Central memory CD8-positive, alpha-beta T cell (primary cell): ENCODE measurements around the gene AFDN.

Experiments
- ATAC-seq: fragments of 150-1000 bp; cut with Tn5 transposase; replicated peaks from 2 replicates; pipeline ENCODE4 v1.10.0; 2022; ENCODE audit warnings: mild to moderate bottlenecking, moderate FRiP score, moderate number of reproducible peaks; ENCODE audit not compliant: poor library complexity, severe bottlenecking; ENCODE audit errors: extremely low read depth
- DNase-seq, 2 donors: peaks; one replicate each; pipeline ENCODE4 v3.0.0; 2021; ENCODE audit warnings: low spot score in 2 of 2
- H3K27ac Mint-ChIP-seq: one replicate; pipeline ENCODE4 v1.8.0; 2022; ENCODE audit warnings: low read depth, mild to moderate bottlenecking, moderate library complexity, mixed read lengths
- H3K27me3 Mint-ChIP-seq: one replicate; pipeline ENCODE4 v1.8.0; 2022; ENCODE audit warnings: mixed read lengths
- H3K36me3 Mint-ChIP-seq: one replicate; pipeline ENCODE4 v1.8.0; 2022; ENCODE audit warnings: mild to moderate bottlenecking, moderate library complexity, mixed read lengths; ENCODE audit not compliant: insufficient read depth
- H3K4me1 Mint-ChIP-seq: one replicate; pipeline ENCODE4 v1.8.0; 2022; ENCODE audit warnings: mixed read lengths
- H3K4me3 Mint-ChIP-seq: one replicate; pipeline ENCODE4 v1.8.0; 2022; ENCODE audit warnings: mild to moderate bottlenecking, moderate library complexity, mixed read lengths
- H3K9me3 Mint-ChIP-seq: one replicate; pipeline ENCODE4 v1.8.0; 2022; ENCODE audit warnings: mixed read lengths

The AFDN gene

DNA sequence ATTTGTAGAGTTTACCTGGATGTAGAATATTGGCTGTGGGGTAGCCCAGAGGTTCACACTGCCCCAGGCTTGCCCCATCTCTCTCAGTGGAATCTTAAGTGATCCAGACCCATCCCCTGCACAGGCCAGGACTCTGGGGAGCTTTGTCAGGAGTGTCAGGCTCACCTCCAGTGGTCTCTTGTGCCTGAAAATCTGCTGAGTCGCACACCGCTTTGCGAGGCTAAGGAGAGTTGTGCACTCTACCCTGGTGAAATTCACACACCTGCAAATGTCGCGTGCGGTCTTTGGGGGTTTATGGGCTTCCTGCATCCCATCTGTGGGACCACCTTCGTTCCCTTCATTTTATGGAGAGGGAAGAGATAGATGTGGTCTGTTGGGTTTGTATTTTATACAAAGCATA lies 107.1 kb downstream of the AFDN start:
- no peak overlapping the region for H3K27ac Mint-ChIP-seq
- no peak for ATAC-seq

DNA sequence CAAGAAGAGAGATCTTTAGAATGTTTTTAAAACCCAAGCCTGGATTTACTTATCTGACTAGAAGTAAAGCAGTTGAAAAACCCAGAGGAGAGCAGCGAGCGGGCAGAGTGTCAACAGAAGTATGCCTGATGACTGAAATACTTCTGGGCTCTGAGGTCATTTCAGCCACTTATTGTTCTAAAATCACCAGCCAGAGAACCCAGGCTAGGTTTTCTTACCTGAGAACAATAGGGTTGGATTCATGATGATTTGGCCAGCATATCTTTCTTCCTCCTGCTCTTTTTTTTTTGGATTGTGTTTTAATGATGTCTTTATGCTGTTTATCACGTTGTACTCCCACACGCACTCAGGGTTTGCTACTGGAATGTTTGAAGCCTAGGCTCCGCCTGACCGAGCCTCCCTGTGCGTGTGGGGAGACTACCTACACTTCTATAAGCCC lies 107.7 kb downstream of the AFDN start:
- no peaks in the 10 kb centered on the region for H3K27me3 Mint-ChIP-seq

More for the DNA sequence above, 107.1 kb downstream of the AFDN start:
- Mint-ChIP-seq H3K4me1 (no peaks in the 10 kb centered on the region), H3K9me3 (no peaks in the 10 kb centered on the region), H3K27me3 (no peaks in the 10 kb centered on the region), H3K36me3 (peaks cover 3% of the 10 kb centered on the region), H3K4me3 (no peak overlapping the region)
- DNase-seq, result no peak

DNA sequence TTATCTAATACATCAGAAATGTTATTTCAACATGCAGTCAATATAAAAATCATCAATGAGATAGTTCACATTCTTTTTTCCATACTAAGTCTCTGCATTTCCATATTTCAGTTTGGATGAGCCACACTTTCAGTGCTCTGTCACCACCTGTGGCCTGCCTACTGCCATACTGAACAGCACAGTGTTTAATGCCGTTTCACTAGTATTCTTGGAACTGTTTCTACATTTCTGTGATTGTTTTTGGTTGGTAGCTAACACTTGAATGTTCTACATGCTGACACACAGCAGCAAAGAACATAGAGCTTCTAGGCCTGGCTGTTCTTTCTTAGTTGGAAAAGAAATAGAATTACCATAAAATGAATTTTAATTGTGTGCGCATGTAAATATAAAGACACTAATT lies 109.3 kb downstream of the AFDN start:
- peaks cover 2% of the 10 kb centered on the region for H3K36me3 Mint-ChIP-seq
- no peaks in the 10 kb centered on the region for H3K4me1 Mint-ChIP-seq
- no peak overlapping the region for H3K4me3 Mint-ChIP-seq
- no peaks in the 10 kb centered on the region for H3K27me3 Mint-ChIP-seq
- ATAC-seq (no peak), DNase-seq (no peak)
- H3K9me3 Mint-ChIP-seq, result no peaks in the 10 kb centered on the region
- no peak overlapping the region for H3K27ac Mint-ChIP-seq

More for the DNA sequence above, 107.7 kb downstream of the AFDN start:
- no peak for DNase-seq
- Mint-ChIP-seq H3K27ac (no peak overlapping the region), H3K4me3 (no peak overlapping the region), H3K36me3 (peaks cover 2% of the 10 kb centered on the region), H3K9me3 (no peaks in the 10 kb centered on the region), H3K4me1 (no peaks in the 10 kb centered on the region)
- ATAC-seq, result no peak

DNA sequence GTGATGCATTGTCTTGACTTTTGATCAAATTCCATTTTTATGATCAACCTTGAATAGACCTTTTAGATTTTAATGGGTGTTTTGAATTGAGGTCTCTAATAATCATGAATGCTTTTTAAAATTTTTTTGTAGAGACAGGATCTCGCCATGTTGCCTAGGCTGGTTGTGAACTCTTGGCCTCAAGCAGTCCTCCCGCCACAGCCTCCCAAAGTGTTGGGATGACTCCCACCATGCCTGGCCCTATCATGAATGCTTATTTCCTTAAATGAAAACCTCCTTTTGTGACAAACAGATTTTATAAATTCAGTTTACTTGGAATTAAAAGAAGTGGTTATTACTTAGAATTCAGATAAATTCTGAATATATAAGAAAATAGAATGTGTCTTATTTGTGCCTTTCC lies 110.6 kb downstream of the AFDN start:
- H3K4me1 Mint-ChIP-seq, result no peaks in the 10 kb centered on the region
- no peak overlapping the region for H3K27ac Mint-ChIP-seq
- no peak for DNase-seq
- no peaks in the 10 kb centered on the region for H3K27me3 Mint-ChIP-seq
- no peaks in the 10 kb centered on the region for H3K9me3 Mint-ChIP-seq
- no peak overlapping the region for H3K4me3 Mint-ChIP-seq
- no peaks in the 10 kb centered on the region for H3K36me3 Mint-ChIP-seq
- no peak for ATAC-seq

DNA sequence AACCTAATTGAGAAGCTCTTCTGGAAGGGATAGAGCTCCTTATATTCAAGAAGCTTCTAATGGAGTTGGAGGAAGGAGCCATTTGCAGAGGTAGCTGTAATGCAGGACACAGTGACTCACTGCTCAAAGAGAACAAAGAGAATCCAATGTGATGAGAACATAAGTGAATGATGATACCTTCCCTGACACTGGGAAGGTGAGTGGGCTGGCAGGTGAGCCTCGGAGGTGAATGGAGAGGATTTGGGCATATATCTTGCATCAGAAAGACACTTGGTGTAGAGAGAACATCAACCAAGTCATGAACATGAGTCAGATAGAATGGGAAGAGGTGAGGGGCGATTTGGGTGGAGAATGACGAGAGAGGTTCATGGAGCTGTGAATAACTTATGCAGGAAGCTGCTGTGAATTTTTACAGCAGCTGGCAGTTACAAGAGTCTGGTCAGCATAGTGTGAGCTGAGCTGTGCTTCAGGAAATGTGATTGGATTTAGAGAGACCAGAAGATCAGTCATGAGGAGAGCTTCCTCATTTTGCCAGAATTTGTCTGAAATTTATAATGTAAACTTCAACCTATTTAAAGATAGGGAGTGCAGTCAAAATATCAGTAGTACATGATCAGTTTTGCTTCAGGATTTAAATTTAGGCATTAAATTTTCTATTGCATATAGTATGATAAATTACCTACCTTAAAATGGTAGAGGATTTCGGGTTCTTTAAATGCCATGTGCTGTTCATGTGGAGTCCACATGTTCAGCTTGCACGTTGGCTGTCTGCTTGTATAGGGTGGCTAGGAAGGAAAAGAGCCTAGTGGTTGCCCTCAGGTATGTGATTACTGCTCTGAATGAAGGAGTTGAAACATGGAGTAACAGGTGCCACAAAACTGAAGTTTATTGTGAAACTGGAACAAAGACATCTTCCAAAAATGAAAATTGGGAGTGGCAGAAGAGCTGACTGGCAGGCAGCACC lies 111.5 kb downstream of the AFDN start:
- no peak for ATAC-seq
- no peak for DNase-seq
- Mint-ChIP-seq H3K27me3 (no peaks in the 10 kb centered on the region), H3K36me3 (no peaks in the 10 kb centered on the region), H3K4me1 (no peaks in the 10 kb centered on the region), H3K9me3 (no peaks in the 10 kb centered on the region), H3K4me3 (no peak overlapping the region), H3K27ac (no peak overlapping the region)

DNA sequence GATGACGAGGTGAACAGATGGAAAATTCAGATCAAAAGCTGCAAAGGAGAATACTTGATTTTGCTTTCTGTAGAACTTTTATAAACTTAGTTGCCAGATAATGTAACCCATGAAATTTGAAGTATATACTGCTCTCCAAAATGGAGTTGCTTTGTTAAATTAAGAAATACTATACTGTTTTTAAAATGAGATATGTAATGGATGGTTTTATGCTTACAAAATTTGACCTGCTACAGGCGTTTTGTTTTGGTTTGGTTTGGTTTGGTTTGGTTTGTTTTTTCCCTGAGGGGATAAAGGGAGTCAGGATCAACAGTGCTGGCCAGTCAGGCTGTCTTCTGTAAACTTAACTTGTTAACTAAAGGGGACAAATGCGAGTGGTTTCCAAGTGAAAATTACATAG lies 115.1 kb downstream of the AFDN start:
- ATAC-seq (no peak), DNase-seq (no peak)
- Mint-ChIP-seq H3K27ac (no peak overlapping the region), H3K4me3 (no peak overlapping the region), H3K36me3 (peaks cover 1% of the 10 kb centered on the region), H3K9me3 (no peaks in the 10 kb centered on the region), H3K27me3 (no peaks in the 10 kb centered on the region), H3K4me1 (no peaks in the 10 kb centered on the region)

DNA sequence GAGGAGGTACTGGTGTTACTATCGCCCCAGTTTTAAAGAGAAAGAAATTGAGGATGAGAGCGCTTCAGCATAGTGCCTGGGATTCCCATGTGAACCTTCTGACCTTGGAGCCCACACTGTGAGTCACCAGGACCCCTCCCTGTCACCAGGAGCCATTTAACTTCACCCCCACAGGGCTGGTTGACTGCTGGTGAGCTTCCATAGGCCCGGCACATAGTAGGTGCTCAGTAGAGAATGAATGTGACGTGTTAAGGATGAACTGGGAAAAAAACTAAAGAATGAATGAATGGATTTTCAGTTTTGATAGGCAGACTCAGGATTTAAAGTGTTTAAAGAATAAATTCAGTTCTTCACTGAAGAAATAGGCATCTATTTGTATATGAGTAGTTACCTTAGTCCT lies 117.4 kb downstream of the AFDN start:
- peaks cover 6% of the 10 kb centered on the region for H3K36me3 Mint-ChIP-seq

DNA sequence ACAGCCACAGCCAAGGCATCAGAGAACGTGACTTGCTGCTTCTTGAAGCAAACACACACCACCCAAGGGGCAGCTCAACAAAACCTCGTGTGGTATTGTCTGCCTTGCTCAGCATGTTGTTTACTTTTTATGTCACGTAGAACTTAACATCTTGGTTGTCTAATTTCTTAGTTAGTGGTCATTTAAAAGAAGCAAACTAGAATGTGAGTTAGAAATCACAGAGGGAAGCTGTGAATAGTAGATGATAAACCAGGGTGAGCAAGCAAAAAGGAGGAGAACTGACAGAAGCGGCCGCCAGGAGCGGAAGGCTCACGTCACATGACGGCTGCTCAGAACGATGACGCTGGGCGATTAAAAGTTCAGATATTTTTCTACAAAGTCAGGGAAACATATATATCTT lies 119.3 kb downstream of the AFDN start:
- H3K4me1 Mint-ChIP-seq, result no peaks in the 10 kb centered on the region
- no peaks in the 10 kb centered on the region for H3K9me3 Mint-ChIP-seq
- H3K4me3 Mint-ChIP-seq, result no peak overlapping the region
- no peaks in the 10 kb centered on the region for H3K27me3 Mint-ChIP-seq
- ATAC-seq (no peak), DNase-seq (no peak)
- H3K36me3 Mint-ChIP-seq, result peaks cover 9% of the 10 kb centered on the region
- H3K27ac Mint-ChIP-seq, result no peak overlapping the region

More for the DNA sequence above, 117.4 kb downstream of the AFDN start:
- no peak overlapping the region for H3K4me3 Mint-ChIP-seq
- no peaks in the 10 kb centered on the region for H3K9me3 Mint-ChIP-seq
- no peak for DNase-seq
- ATAC-seq, result no peak
- no peak overlapping the region for H3K27ac Mint-ChIP-seq
- H3K4me1 Mint-ChIP-seq, result no peaks in the 10 kb centered on the region
- H3K27me3 Mint-ChIP-seq, result no peaks in the 10 kb centered on the region

DNA sequence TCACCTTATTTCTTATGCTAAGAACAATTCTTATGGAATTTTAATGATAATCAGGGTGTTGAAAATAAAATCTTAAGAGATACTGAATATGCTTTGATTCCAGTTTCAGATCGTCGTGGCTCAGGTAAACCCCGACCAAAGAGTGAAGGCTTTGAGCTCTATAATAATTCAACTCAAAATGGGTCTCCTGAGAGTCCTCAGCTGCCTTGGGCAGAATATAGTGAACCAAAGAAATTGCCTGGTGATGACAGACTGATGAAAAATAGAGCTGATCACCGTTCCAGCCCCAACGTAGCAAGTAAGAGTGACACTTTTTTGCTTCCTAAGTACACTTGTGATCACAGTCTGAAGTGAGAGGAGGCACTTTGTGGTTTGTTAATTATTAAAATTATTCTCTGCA lies 119.9 kb downstream of the AFDN start:
- Mint-ChIP-seq H3K27me3 (no peaks in the 10 kb centered on the region), H3K9me3 (no peaks in the 10 kb centered on the region), H3K36me3 (peaks cover 9% of the 10 kb centered on the region)

DNA sequence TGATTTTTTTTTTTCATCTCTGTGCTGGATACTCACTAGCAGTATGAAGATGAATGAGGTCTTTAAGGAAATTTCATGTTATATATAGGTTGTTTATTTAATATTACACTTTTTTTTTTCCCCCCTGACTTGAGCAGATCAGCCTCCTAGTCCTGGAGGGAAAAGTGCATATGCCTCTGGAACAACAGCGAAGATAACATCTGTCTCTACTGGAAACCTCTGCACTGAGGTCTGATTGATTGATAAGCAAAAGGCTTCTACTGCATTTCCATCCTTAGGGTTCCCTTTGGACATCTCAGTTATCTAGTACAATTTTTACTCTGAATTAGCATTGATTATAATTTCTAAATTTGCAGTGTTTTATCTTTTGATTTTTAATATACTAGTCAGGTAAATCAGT lies 121.0 kb downstream of the AFDN start:
- Mint-ChIP-seq H3K9me3 (no peaks in the 10 kb centered on the region), H3K4me1 (no peaks in the 10 kb centered on the region), H3K36me3 (peaks cover 12% of the 10 kb centered on the region), H3K27ac (no peak overlapping the region), H3K4me3 (no peak overlapping the region), H3K27me3 (no peaks in the 10 kb centered on the region)
- DNase-seq, result no peak
- ATAC-seq, result no peak

More for the DNA sequence above, 119.9 kb downstream of the AFDN start:
- no peaks in the 10 kb centered on the region for H3K4me1 Mint-ChIP-seq
- DNase-seq, result no peak
- H3K27ac Mint-ChIP-seq, result no peak overlapping the region
- no peak for ATAC-seq
- H3K4me3 Mint-ChIP-seq, result no peak overlapping the region

DNA sequence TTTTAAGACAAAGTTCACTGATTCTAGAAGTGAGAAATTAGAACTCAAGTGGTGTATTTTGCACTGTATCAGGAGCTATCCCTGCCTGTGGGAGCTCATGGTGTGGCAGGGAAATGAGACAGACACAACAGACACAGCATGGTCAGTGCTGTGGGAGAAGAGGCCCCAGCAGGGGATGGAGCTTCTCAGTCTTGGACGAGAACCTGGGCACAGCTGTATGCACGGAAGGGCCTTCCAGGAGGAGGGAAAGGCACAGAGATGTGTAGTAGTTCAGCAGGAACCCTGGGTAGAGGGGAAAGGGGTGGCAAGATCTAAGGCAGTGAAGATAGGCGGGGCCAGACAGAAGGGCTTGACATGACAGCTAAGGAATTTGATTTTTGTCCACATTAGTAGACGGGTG lies 122.0 kb downstream of the AFDN start:
- Mint-ChIP-seq H3K4me1 (no peaks in the 10 kb centered on the region), H3K27ac (no peak overlapping the region), H3K27me3 (no peaks in the 10 kb centered on the region), H3K36me3 (peaks cover 12% of the 10 kb centered on the region), H3K4me3 (no peak overlapping the region), H3K9me3 (no peaks in the 10 kb centered on the region)
- ATAC-seq (no peak), DNase-seq (no peak)

DNA sequence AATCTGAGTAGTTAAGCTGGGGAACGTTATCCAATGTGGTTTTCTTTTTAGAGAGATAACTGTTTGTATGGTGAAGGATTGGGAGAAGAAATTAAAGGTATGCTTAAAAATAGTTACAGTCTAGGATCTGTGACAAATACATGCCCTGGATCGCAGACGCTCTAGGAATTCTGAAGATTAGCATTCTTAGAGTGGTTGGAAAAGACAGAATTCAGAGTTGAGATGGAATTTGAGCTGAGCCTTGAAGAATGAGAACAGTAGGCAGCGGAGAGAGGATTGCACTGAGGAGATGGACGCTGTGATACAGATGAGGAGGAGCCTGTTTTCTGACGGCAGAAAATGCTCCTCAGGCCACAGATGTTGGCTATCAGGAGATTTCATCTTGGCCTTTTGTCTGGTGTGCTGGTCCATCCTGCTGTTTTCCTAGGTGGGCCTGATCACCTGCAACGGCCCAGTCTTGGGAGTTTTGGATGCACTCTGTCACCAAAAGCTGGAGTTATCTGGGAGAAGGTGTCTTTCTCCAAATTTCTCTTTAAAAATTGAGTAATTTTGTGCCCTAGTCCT lies 122.5 kb downstream of the AFDN start:
- ATAC-seq (no peak), DNase-seq (no peak)
- Mint-ChIP-seq H3K9me3 (no peaks in the 10 kb centered on the region), H3K36me3 (peaks cover 12% of the 10 kb centered on the region), H3K27me3 (no peaks in the 10 kb centered on the region), H3K27ac (no peak overlapping the region), H3K4me1 (no peaks in the 10 kb centered on the region), H3K4me3 (no peak overlapping the region)
